ENCODE results near the gene CXCL8. TPM values are rescaled to one million over a fixed set of nuclear protein-coding genes. Genes with fewer than 3 reads are reported as not detected.

Gene CXCL8
- 18.1 and 167 TPM in 2 replicates for total RNA-seq

GRCh38 chr4:73740353-73740778 lies at the start of gene CXCL8:
TSS of gene CXCL8 (plus strand) at chr4:73740569. CDS start at chr4:73740659, 90 bp downstream.

Other genes with a start within 250 kb of the CXCL8 start
- not detected in 2 replicates for gene RASSF6, start 120.1 kb upstream of the CXCL8 start, total RNA-seq
- gene CXCL6, start 96.1 kb downstream of the CXCL8 start, total RNA-seq, result 0.31 TPM in 1 of 2 replicates, not detected in the other
- gene PF4V1, start 112.7 kb downstream of the CXCL8 start, total RNA-seq, result 0.25 TPM in 1 of 2 replicates, not detected in the other
- gene CXCL1, start 128.8 kb downstream of the CXCL8 start, total RNA-seq, result 4.5 and 38.7 TPM in 2 replicates
- gene PF4, start 241.5 kb downstream of the CXCL8 start, total RNA-seq, result not detected in 2 replicates
- not detected in 2 replicates for gene PPBP, start 247.6 kb downstream of the CXCL8 start, total RNA-seq

Measured in bladder microvascular endothelial cell (primary cell).